H9 (cell line): ENCODE results near the gene VAV3. TPM values are rescaled to one million over a fixed set of nuclear protein-coding genes. Genes with fewer than 3 reads are reported as not detected.

Experiments used
- DNase-seq: peaks from one replicate; pipeline ENCODE4 v3.0.0-alpha.2; 2017
- H2AFZ ChIP-seq: one replicate; pipeline ENCODE4 v1.6.1; 2013; ENCODE audit warnings: mild to moderate bottlenecking, low read length, control low read depth, moderate library complexity
- H2AK5ac ChIP-seq: 2 replicates; pipeline ENCODE4 v1.6.1; 2013; ENCODE audit warnings: low read length, control low read depth, mixed read lengths; ENCODE audit not compliant: insufficient read length
- H2BK120ac ChIP-seq: one replicate; pipeline ENCODE4 v1.6.1; 2013; ENCODE audit warnings: low read depth, mild to moderate bottlenecking, low read length, control low read depth, inconsistent platforms; ENCODE audit not compliant: poor library complexity, severe bottlenecking
- H2BK12ac ChIP-seq: 2 replicates; pipeline ENCODE4 v1.6.1; 2013; ENCODE audit warnings: low read length, control low read depth, mixed read lengths, low read depth; ENCODE audit not compliant: insufficient read length
- H2BK15ac ChIP-seq: 2 replicates; pipeline ENCODE4 v1.6.1; 2013; ENCODE audit warnings: low read depth, low read length, control low read depth
- H2BK20ac ChIP-seq: one replicate; pipeline ENCODE4 v1.6.1; 2013; ENCODE audit warnings: low read depth, mild to moderate bottlenecking, low read length, control low read depth, inconsistent platforms; ENCODE audit not compliant: poor library complexity, severe bottlenecking
- H2BK5ac ChIP-seq: 2 replicates; pipeline ENCODE4 v1.6.1; 2013; ENCODE audit warnings: low read length, control low read depth, mixed read lengths; ENCODE audit not compliant: insufficient read length
- H3K14ac ChIP-seq: 2 replicates; pipeline ENCODE4 v1.6.1; 2013; ENCODE audit warnings: low read length, control low read depth; ENCODE audit not compliant: insufficient read depth
- H3K18ac ChIP-seq: 2 replicates; pipeline ENCODE4 v1.6.1; 2013; ENCODE audit warnings: low read depth, mild to moderate bottlenecking, mixed read lengths, low read length, control low read depth; ENCODE audit not compliant: insufficient read length
- H3K23ac ChIP-seq: 2 replicates; pipeline ENCODE4 v1.6.1; 2013; ENCODE audit warnings: low read length, control low read depth, mixed read lengths, low read depth; ENCODE audit not compliant: insufficient read length
- H3K23me2 ChIP-seq: 2 replicates; pipeline ENCODE4 v1.6.1; 2013; ENCODE audit warnings: low read depth, mild to moderate bottlenecking, mixed read lengths, low read length, control low read depth; ENCODE audit not compliant: insufficient read length, poor library complexity, severe bottlenecking
- H3K27ac ChIP-seq: 2 replicates; pipeline ENCODE4 v1.5.1; 2013; ENCODE audit warnings: low read length, control low read depth, mixed read lengths, low read depth; ENCODE audit not compliant: insufficient read length
- H3K27me3 ChIP-seq: 2 replicates; pipeline ENCODE4 v1.6.1; 2013; ENCODE audit warnings: low read length, control low read depth, inconsistent platforms; ENCODE audit not compliant: insufficient read depth
- H3K4ac ChIP-seq: 2 replicates; pipeline ENCODE4 v1.6.1; 2013; ENCODE audit warnings: low read depth, mild to moderate bottlenecking, control low read depth, inconsistent platforms, low read length, moderate library complexity
- H3K4me1 ChIP-seq: 2 replicates; pipeline ENCODE4 v1.6.1; 2013; ENCODE audit warnings: low read length, control low read depth, inconsistent platforms; ENCODE audit not compliant: insufficient read depth
- H3K4me2 ChIP-seq: 2 replicates; pipeline ENCODE4 v1.6.1; 2013; ENCODE audit warnings: low read length, control low read depth, mixed read lengths; ENCODE audit not compliant: insufficient read length, insufficient read depth
- H3K56ac ChIP-seq: 2 replicates; pipeline ENCODE4 v1.6.1; 2013; ENCODE audit warnings: low read depth, mild to moderate bottlenecking, mixed read lengths, low read length, control low read depth; ENCODE audit not compliant: insufficient read length
- H3K79me1 ChIP-seq: 2 replicates; pipeline ENCODE4 v1.6.1; 2013; ENCODE audit warnings: low read depth, mild to moderate bottlenecking, moderate library complexity, low read length, control low read depth, inconsistent platforms; ENCODE audit not compliant: insufficient read depth, poor library complexity, severe bottlenecking
- H3K79me2 ChIP-seq: 2 replicates; pipeline ENCODE4 v1.6.1; 2013; ENCODE audit warnings: low read length, control low read depth, inconsistent platforms; ENCODE audit not compliant: insufficient read depth
- H3K9ac ChIP-seq: 2 replicates; pipeline ENCODE4 v1.6.1; 2013; ENCODE audit warnings: low read length, control low read depth, mixed read lengths; ENCODE audit not compliant: insufficient read length; ENCODE audit errors: extremely low read depth
- H3K9me3 ChIP-seq: one replicate; pipeline ENCODE4 v1.6.1; 2013; ENCODE audit warnings: low read depth, low read length, inconsistent platforms; ENCODE audit not compliant: control insufficient read depth
- H3T11ph ChIP-seq: one replicate; pipeline ENCODE4 v1.6.1; 2013; ENCODE audit warnings: mild to moderate bottlenecking, low read length, control low read depth, inconsistent platforms
- H4K20me1 ChIP-seq: one replicate; pipeline ENCODE4 v1.6.1; 2013; ENCODE audit not compliant: control insufficient read depth, insufficient read length, insufficient read depth
- H4K5ac ChIP-seq: 2 replicates; pipeline ENCODE4 v1.6.1; 2013; ENCODE audit warnings: low read depth, mild to moderate bottlenecking, mixed read lengths, low read length, control low read depth; ENCODE audit not compliant: insufficient read length
- H4K8ac ChIP-seq: replicated peaks from 2 replicates; pipeline ENCODE4 v1.6.1; 2013; ENCODE audit warnings: low read length, control low read depth, mixed read lengths, low read depth; ENCODE audit not compliant: insufficient read length
- H4K91ac ChIP-seq: 2 replicates; pipeline ENCODE4 v1.6.1; 2013; ENCODE audit warnings: low read depth, mild to moderate bottlenecking, moderate library complexity, mixed read lengths, low read length, control low read depth; ENCODE audit not compliant: insufficient read length
- H3K27ac Mint-ChIP-seq, 3 experiments: 2 replicates in 2 of 3; 3 replicates in 1 of 3; pipeline ENCODE4 v1.8.0; 2020 to 2021; ENCODE audit warnings: mixed read lengths in 3 of 3, mild to moderate bottlenecking in 1 of 3, moderate library complexity in 1 of 3
- H3K27me3 Mint-ChIP-seq: 2 replicates; pipeline ENCODE4 v1.8.0; 2021; ENCODE audit warnings: low read depth, mild to moderate bottlenecking, moderate library complexity, mixed read lengths
- H3K36me3 Mint-ChIP-seq, 3 experiments: 2 replicates in 2 of 3; 3 replicates in 1 of 3; pipeline ENCODE4 v1.8.0; 2020 to 2021; ENCODE audit warnings: low read depth in 3 of 3, mixed read lengths in 3 of 3; ENCODE audit not compliant: insufficient read depth in 1 of 3
- H3K4me1 Mint-ChIP-seq, 2 experiments: 2 replicates each; pipeline ENCODE4 v1.8.0; 2020; ENCODE audit warnings: mixed read lengths in 2 of 2
- H3K4me3 Mint-ChIP-seq, 2 experiments: 2 replicates in 1 of 2; 3 replicates in 1 of 2; pipeline ENCODE4 v1.8.0; 2020 to 2021; ENCODE audit warnings: mild to moderate bottlenecking in 2 of 2, mixed read lengths in 2 of 2, moderate library complexity in 1 of 2
- H3K9me3 Mint-ChIP-seq, 2 experiments: 2 replicates in 1 of 2; 3 replicates in 1 of 2; pipeline ENCODE4 v1.8.0; 2020; ENCODE audit warnings: mild to moderate bottlenecking in 2 of 2, mixed read lengths in 2 of 2, moderate library complexity in 1 of 2
- CTCF ChIP-seq: fragments of 200-600 bp; sonication (generic); conservative IDR thresholded peaks from 3 replicates; pipeline ENCODE4 v1.8.0; 2021; ENCODE audit warnings: antibody characterized with exemption, mild to moderate bottlenecking
- total RNA-seq: library from RNA; stranded (reverse); gene quantifications from 2 replicates; pipeline ENCODE4 v1.2.1, GENCODE V29; 2021

Gene VAV3
- total RNA-seq, 1 experiment from 2014 or later: 5.1 TPM

- Mint-ChIP-seq H3K27me3 (no peaks in the 10 kb centered on the region), H3K36me3 (peaks cover 0 to 3% (median 0%) of the 10 kb centered on the region in 3 experiments; a peak in 2 of 7 replicates), H3K9me3 (no peaks in the 10 kb centered on the region), H3K4me1 (no peaks in the 10 kb centered on the region), H3K4me3 (no peak overlapping the region), H3K27ac (no peak overlapping the region)
- Histone ChIP-seq H2BK15ac (no peak overlapping the region), H4K20me1 (no peaks in the 10 kb centered on the region), H2BK5ac (no peak overlapping the region), H2AFZ (no peak overlapping the region), H2BK120ac (no peak overlapping the region), H3K9me3 (no peaks in the 10 kb centered on the region), H3K18ac (no peak overlapping the region), H3K9ac (no peak overlapping the region), H3K56ac (no peak overlapping the region), H4K8ac (no peak overlapping the region), H3K23me2 (no peaks in the 10 kb centered on the region), H3K4me2 (no peak overlapping the region), H4K5ac (no peak overlapping the region), H3K4me1 (no peaks in the 10 kb centered on the region), H2BK20ac (no peak overlapping the region), H4K91ac (no peak overlapping the region), H2AK5ac (no peak overlapping the region), H3K23ac (no peak overlapping the region), H3K27ac (no peak overlapping the region), H2BK12ac (no peak overlapping the region), H3K27me3 (no peaks in the 10 kb centered on the region), H3K14ac (no peak overlapping the region), H3K79me2 (no peaks in the 10 kb centered on the region), H3T11ph (no peak overlapping the region), H3K4ac (no peak overlapping the region), H3K79me1 (no peaks in the 10 kb centered on the region)
- no peak for DNase-seq
- TF ChIP-seq CTCF: no peak
These were observed 346.4 kb downstream of the VAV3 start for GRCh38 chr1:107618539-107618938.
